ENCODE data around the gene HSBP1L1. TPM values are rescaled to one million over a fixed set of nuclear protein-coding genes. Genes with fewer than 3 reads are reported as not detected.
A peak's percentile ranks its signal among the peaks of the same experiment; 100 is the strongest.

Gene HSBP1L1
- total RNA-seq, 6 donors from 2014 or later = 32.1 to 80.7 (median 43.8) TPM

DNA sequence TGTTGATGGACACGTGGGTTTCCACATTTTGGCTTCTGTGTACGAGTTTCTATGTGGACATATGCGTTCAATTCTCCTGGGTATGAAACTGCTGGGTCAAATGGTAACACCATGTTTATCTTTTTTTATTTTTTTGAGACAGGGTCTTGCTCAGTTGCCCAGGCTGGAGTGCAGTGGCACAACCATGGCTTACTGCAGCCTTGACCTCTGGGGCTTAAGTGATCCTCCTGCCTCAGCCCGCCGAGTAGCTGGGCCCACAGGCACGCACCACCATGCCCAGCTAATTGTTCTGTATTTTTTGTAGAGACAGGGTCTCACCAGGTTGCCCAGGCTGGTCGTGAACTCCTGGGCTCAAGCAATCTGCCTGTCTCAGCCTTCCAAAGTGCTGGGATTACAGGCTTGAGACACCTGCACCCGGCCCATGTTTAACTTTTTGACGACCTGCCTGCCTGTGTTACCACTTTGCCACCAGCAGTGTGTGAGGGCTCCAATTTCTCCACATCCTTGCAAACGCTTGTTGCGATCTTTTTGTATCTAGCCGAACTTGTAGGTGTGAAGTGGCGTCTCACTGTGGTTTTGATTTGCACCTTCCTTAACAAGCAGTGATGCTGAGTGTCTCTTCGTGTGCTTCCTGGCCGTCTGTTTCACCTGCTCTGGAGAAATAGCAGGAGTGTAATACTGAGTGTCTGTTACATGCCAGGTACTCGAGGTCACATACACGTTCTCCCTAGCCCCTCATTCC is 6.9 kb downstream of the HSBP1L1 start:
- ATAC-seq (ENCODE audit: low FRiP score in 2 of 2) = no peak
- H3K9me3 ChIP-seq = no peaks in the 10 kb centered on the region
- H3K36me3 ChIP-seq = peaks cover 15 to 70% (median 39%) of the 10 kb centered on the region in 4 donors
- TF ChIP-seq POLR2AphosphoS5 (IDR thresholded peaks at IDR 0.05) (no peak), POLR2A (IDR thresholded peaks at IDR 0.05) (no peak), EP300 (IDR thresholded peaks at IDR 0.05) (no peak)
- TF ChIP-seq, protein P1, sequence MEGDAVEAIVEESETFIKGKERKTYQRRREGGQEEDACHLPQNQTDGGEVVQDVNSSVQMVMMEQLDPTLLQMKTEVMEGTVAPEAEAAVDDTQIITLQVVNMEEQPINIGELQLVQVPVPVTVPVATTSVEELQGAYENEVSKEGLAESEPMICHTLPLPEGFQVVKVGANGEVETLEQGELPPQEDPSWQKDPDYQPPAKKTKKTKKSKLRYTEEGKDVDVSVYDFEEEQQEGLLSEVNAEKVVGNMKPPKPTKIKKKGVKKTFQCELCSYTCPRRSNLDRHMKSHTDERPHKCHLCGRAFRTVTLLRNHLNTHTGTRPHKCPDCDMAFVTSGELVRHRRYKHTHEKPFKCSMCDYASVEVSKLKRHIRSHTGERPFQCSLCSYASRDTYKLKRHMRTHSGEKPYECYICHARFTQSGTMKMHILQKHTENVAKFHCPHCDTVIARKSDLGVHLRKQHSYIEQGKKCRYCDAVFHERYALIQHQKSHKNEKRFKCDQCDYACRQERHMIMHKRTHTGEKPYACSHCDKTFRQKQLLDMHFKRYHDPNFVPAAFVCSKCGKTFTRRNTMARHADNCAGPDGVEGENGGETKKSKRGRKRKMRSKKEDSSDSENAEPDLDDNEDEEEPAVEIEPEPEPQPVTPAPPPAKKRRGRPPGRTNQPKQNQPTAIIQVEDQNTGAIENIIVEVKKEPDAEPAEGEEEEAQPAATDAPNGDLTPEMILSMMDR (IDR thresholded peaks at IDR 0.05) = no peak
- H3K27ac ChIP-seq = no peak overlapping the region
- H3K4me1 ChIP-seq = no peaks in the 10 kb centered on the region
- H3K4me3 ChIP-seq = no peak overlapping the region
- H3K27me3 ChIP-seq = no peaks in the 10 kb centered on the region
- no peak for DNase-seq
- 86 to 90% methylated on average over 17 of the region's 17 CpGs for WGBS, 2 donors

DNA sequence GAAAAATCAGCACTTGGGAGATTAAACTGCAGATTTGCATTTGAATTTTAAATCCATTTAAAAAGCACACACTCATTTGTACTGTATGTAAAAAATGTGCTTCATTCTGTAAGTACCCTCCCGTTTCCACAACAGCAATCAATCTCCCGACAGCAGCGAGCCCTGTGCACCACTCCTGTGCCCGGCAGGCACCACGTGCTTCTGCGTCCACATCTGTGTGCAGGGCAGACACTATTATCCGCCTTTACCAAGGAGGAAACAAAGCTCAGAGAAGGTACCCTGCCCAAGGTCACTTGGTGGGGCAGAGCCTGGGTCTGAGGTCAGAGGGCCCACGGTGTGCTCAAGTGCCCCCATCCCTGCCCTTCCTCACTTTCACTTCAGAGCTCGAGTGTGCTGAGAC is 7.5 kb downstream of the HSBP1L1 start:
- DNase-seq (no peak), ATAC-seq (ENCODE audit: low FRiP score in 2 of 2) (no peak)
- Histone ChIP-seq H3K27me3 (no peaks in the 10 kb centered on the region), H3K4me1 (no peaks in the 10 kb centered on the region), H3K36me3 (peaks cover 15 to 73% (median 39%) of the 10 kb centered on the region in 4 donors), H3K27ac (no peak overlapping the region), H3K9me3 (no peaks in the 10 kb centered on the region), H3K4me3 (no peak overlapping the region)
- TF ChIP-seq, protein P1 (IDR thresholded peaks at IDR 0.05) = no peak
- TF ChIP-seq POLR2AphosphoS5 (IDR thresholded peaks at IDR 0.05) = no peak
- WGBS, 2 donors = 90 to 95% methylated on average over 9 of the region's 9 CpGs

DNA sequence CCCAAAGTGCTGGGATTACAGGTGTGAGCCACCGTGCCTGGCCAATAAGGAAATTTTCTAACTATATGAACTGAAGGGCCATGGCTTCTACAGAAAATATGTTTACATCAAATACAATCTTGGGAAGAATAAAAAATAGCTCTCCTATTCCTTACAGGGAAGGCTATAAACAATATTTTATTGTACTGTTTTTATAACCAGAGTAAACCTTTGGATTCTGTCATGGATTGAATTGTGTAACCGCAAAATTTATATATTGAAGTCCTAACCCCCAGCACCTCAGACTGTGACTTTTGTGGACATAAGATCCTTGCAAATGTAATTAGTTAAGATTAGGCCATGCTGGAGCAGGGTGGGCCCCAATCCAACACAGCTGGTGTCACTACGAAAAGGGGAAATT is 8.3 kb downstream of the HSBP1L1 start:
- ATAC-seq (ENCODE audit: low FRiP score in 2 of 2) (no peak), DNase-seq (no peak)
- no peak overlapping the region for H3K4me3 ChIP-seq
- H3K4me1 ChIP-seq = no peaks in the 10 kb centered on the region
- no peak overlapping the region for H3K27ac ChIP-seq
- no peaks in the 10 kb centered on the region for H3K9me3 ChIP-seq
- H3K27me3 ChIP-seq = no peaks in the 10 kb centered on the region
- peaks cover 15 to 73% (median 39%) of the 10 kb centered on the region in 4 donors for H3K36me3 ChIP-seq
- 92 to 96% methylated on average over 3 of the region's 3 CpGs for WGBS, 2 donors
- TF ChIP-seq EP300 (IDR thresholded peaks at IDR 0.05) (no peak), POLR2A (IDR thresholded peaks at IDR 0.05) (no peak), POLR2AphosphoS5 (IDR thresholded peaks at IDR 0.05) (no peak)
- TF ChIP-seq, protein P1 (IDR thresholded peaks at IDR 0.05) = no peak

DNA sequence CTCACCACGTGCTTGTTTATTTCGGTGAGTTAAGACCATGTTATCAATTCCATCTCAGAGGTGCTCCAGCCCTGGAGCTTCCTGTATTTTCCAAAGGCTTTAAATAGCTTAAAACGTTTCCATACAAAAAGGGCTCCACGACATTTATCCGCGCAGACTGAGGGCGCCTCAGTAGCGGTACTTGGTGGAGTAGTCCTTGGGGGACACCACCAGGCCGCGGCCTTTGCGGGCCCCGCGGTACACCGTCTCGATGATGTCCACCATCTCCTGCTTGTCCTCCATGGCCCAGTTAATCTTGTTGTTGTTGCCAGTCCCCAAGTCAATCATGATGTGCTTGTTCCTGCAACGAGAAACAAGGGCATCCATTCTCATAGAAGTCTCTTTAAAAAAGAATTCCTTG is 9.1 kb downstream of the HSBP1L1 start:
- Histone ChIP-seq H3K27me3 (no peaks in the 10 kb centered on the region), H3K9me3 (no peaks in the 10 kb centered on the region), H3K36me3 (peaks cover 15 to 66% (median 39%) of the 10 kb centered on the region in 4 donors), H3K4me1 (no peaks in the 10 kb centered on the region), H3K4me3 (no peak overlapping the region), H3K27ac (no peak overlapping the region)
- no peak for ATAC-seq (ENCODE audit: low FRiP score in 2 of 2)
- TF ChIP-seq POLR2AphosphoS5 (IDR thresholded peaks at IDR 0.05) (no peak), EP300 (IDR thresholded peaks at IDR 0.05) (no peak), POLR2A (IDR thresholded peaks at IDR 0.05) (no peak)
- TF ChIP-seq, protein P1 (IDR thresholded peaks at IDR 0.05) = no peak
- WGBS, 2 donors = 88 to 90% methylated on average over 16 of the region's 16 CpGs
- peak in 1 of 2 donors; percentile 75 for DNase-seq

Measured in upper lobe of left lung (tissue), 6 donors.